ENCODE measurements around the gene CARNS1. TPM values are rescaled to one million over a fixed set of nuclear protein-coding genes. Genes with fewer than 3 reads are reported as not detected.

Gene CARNS1
- total and polyA plus RNA-seq, 10 donors = 1.0 to 4.4 (median 2.0) TPM

GRCh38 chr11:67431346-67432249 is 16.1 kb downstream of the CARNS1 start:
- H3K27me3 ChIP-seq (replicated peaks in 1 of 7) = no peaks in the 10 kb centered on the region
- peaks cover 31 to 91% (median 76%) of the 10 kb centered on the region in 6 donors for H3K4me1 ChIP-seq
- H3K27ac ChIP-seq = peak overlapping the region in 1 of 8 donors; percentile 2
- no peak overlapping the region for H3K4me3 ChIP-seq
- no peak for TF ChIP-seq CTCF (IDR thresholded peaks at IDR 0.05 in 8 of 11, conservative IDR thresholded peaks at IDR 0.05 in 3 of 11)
- TF ChIP-seq POLR2AphosphoS5 (IDR thresholded peaks at IDR 0.05) = peak in 2 of 3 donors; percentile 34 to 64
- intact Hi-C loops (cut with DNase I; ENCODE audit: low total_unique reads) = no loop called here
- 86 to 94% (median 92%) methylated on average over 22 to 24 of the region's 24 CpGs for WGBS, 5 donors
- H3K36me3 ChIP-seq = peaks cover 6 to 75% (median 54%) of the 10 kb centered on the region in 6 donors
- no peaks in the 10 kb centered on the region for H3K9me3 ChIP-seq
- DNase-seq = no peak

- WGBS, 5 donors = 82 to 89% (median 86%) methylated on average over 11 to 22 of the region's 22 CpGs
- Histone ChIP-seq H3K27me3 (replicated peaks in 1 of 7) (no peaks in the 10 kb centered on the region), H3K36me3 (peaks cover 6 to 86% (median 54%) of the 10 kb centered on the region in 6 donors), H3K4me3 (no peak overlapping the region), H3K4me1 (peaks cover 26 to 96% (median 80%) of the 10 kb centered on the region in 6 donors), H3K27ac (peak overlapping the region in 6 of 8 donors; percentile 28 to 97 (median 91)), H3K9me3 (no peaks in the 10 kb centered on the region)
- DNase-seq = peak; percentile 80
- intact Hi-C loops (cut with DNase I; ENCODE audit: low total_unique reads) = no loop called here
- TF ChIP-seq CTCF (IDR thresholded peaks at IDR 0.05 in 8 of 11, conservative IDR thresholded peaks at IDR 0.05 in 3 of 11) (no peak), POLR2AphosphoS5 (IDR thresholded peaks at IDR 0.05) (peak; percentile 24 to 84 (median 64))
Measured at GRCh38 chr11:67432655-67433349, 17.3 kb downstream of the CARNS1 start.

- Histone ChIP-seq H3K27me3 (replicated peaks in 1 of 7) (no peaks in the 10 kb centered on the region), H3K4me3 (peak overlapping the region in 1 of 8 donors; percentile 95), H3K36me3 (peaks cover 6 to 96% (median 56%) of the 10 kb centered on the region in 6 donors), H3K4me1 (peaks cover 28 to 100% (median 83%) of the 10 kb centered on the region in 6 donors), H3K9me3 (no peaks in the 10 kb centered on the region), H3K27ac (peak overlapping the region in 7 of 8 donors; percentile 28 to 97 (median 87))
- peak; percentile 80 for DNase-seq
- peak; percentile 17 to 55 (median 45) for TF ChIP-seq POLR2AphosphoS5 (IDR thresholded peaks at IDR 0.05)
- no peak for TF ChIP-seq POLR2A (IDR thresholded peaks at IDR 0.05)
- intact Hi-C loops (cut with DNase I; ENCODE audit: low total_unique reads) = no loop called here
- WGBS, 5 donors = 64 to 81% (median 78%) methylated on average over 19 to 22 of the region's 22 CpGs
Measured at GRCh38 chr11:67433536-67434394, 18.3 kb downstream of the CARNS1 start.

GRCh38 chr11:67434395-67434881 is 19.0 kb downstream of the CARNS1 start:
- Histone ChIP-seq H3K4me3 (peak overlapping the region in 6 of 8 donors; percentile 67 to 95 (median 76)), H3K4me1 (peaks cover 26 to 100% (median 83%) of the 10 kb centered on the region in 6 donors), H3K9me3 (no peaks in the 10 kb centered on the region), H3K36me3 (peaks cover 6 to 99% (median 55%) of the 10 kb centered on the region in 6 donors), H3K27ac (peak overlapping the region in 7 of 8 donors; percentile 28 to 97 (median 87)), H3K27me3 (replicated peaks in 1 of 7) (no peaks in the 10 kb centered on the region)
- peak; percentile 86 for DNase-seq
- WGBS, 5 donors = 57 to 75% (median 70%) methylated on average over 20 to 23 of the region's 23 CpGs; no CpG with 5 or more reads in 1 of the 5 donors
- TF ChIP-seq POLR2AphosphoS5 (IDR thresholded peaks at IDR 0.05) (peak; percentile 77 to 84 (median 79)), CTCF (IDR thresholded peaks at IDR 0.05 in 8 of 11, conservative IDR thresholded peaks at IDR 0.05 in 3 of 11) (no peak)
- intact Hi-C loops (cut with DNase I; ENCODE audit: low total_unique reads) = no loop called here

Measured in spleen (tissue), 11 donors.